K562 (cell line): ENCODE measurements around the gene NLK. TPM values are rescaled to one million over a fixed set of nuclear protein-coding genes. Genes with fewer than 3 reads are reported as not detected.

ENCODE experiments used
- CTBP1 ChIP-seq: fragments of 450-650 bp; IDR thresholded peaks from 2 replicates; pipeline ENCODE4 v1.6.1; 2016; ENCODE audit warnings: borderline replicate concordance
- DMBX1 ChIP-seq: fragments of 250-450 bp; sonication (Bioruptor Pico); IDR thresholded peaks from 2 replicates; pipeline ENCODE4 v1.8.0; 2022; ENCODE audit warnings: inconsistent platforms, mild to moderate bottlenecking, moderate library complexity, borderline replicate concordance
- FOSL1 ChIP-seq: fragments of 200-800 bp; sonication (Bioruptor generic); conservative IDR thresholded peaks from 2 replicates; pipeline ENCODE4 v1.6.1; 2016; ENCODE audit warnings: missing genetic modification characterization, missing compliant biosample characterization
- NFXL1 ChIP-seq: fragments of 450-650 bp; formaldehyde crosslinking; IDR thresholded peaks from 2 replicates; pipeline ENCODE4 v1.4.0; 2021; ENCODE audit warnings: mild to moderate bottlenecking
- NONO ChIP-seq, 2 experiments: fragments of 200-400 bp in 1 of 2; fragments of 450-650 bp in 1 of 2; formaldehyde crosslinking in 1 of 2; IDR thresholded peaks; 2 replicates each; pipeline ENCODE4 v1.6.1; 2017; ENCODE audit warnings: low read depth in 2 of 2, mild to moderate bottlenecking in 2 of 2, moderate library complexity in 2 of 2, low read length in 1 of 2
- NR2C2 ChIP-seq, 2 experiments: fragments of 200-800 bp in 1 of 2; sonication (Bioruptor generic) in 1 of 2; sonication (generic) in 1 of 2; formaldehyde crosslinking in 1 of 2; IDR thresholded peaks; 2 replicates each; pipeline versions ENCODE4 v1.6.1 to v1.8.0; 2016 to 2022; ENCODE audit warnings: mild to moderate bottlenecking in 1 of 2, missing compliant biosample characterization in 1 of 2, missing genetic modification characterization in 1 of 2, missing genetic modification reagents in 1 of 2
- POLR2A ChIP-seq: fragments of 450-650 bp; conservative IDR thresholded peaks from 2 replicates; pipeline ENCODE4 v1.6.1; 2016
- SAP30 ChIP-seq: fragments of 200-600 bp; sonication (generic); IDR thresholded peaks from 2 replicates; pipeline ENCODE4 v1.6.1; 2012; ENCODE audit warnings: borderline replicate concordance, low read depth, mild to moderate bottlenecking, moderate library complexity, low read length, control low read depth, inconsistent platforms; ENCODE audit not compliant: insufficient read depth, poor library complexity, severe bottlenecking
- TBP ChIP-seq: optimal IDR thresholded peaks from 2 replicates; pipeline ENCODE3; 2011; ENCODE audit warnings: low read depth, low read length, improper control_type of control experiment
- ZEB2 ChIP-seq: fragments of 450-650 bp; IDR thresholded peaks from 2 replicates; pipeline ENCODE4 v1.6.1; 2016
- ZNF134 ChIP-seq: fragments of 250-450 bp; sonication (Bioruptor Pico); conservative IDR thresholded peaks from 2 replicates; pipeline ENCODE4 v1.4.0; 2020
- ZNF77 ChIP-seq: fragments of 250-450 bp; sonication (Bioruptor Pico); IDR thresholded peaks from 2 replicates; pipeline ENCODE4 v1.5.0; 2020
- polyA plus RNA-seq, 8 experiments: library from polyadenylated mRNA; depleted of rRNA in 4 of 8; stranded (reverse) in 5 of 8; unstranded in 3 of 8; fragments of >200 nt; fragmentation: Nextera tagmentation in 2 of 8; fragmentation: Illumina TruSeq in 1 of 8; extraction: Ambion mirVana in 2 of 8; extraction: Trizol in 1 of 8; gene quantifications; 2 replicates each; pipeline versions ENCODE4 v1.2.1 to v1.2.3, GENCODE V29; 2011 to 2014; ENCODE audit warnings: inconsistent platforms in 1 of 8, missing spikeins in 1 of 8
- total RNA-seq, 7 experiments: library from RNA; depleted of rRNA in 6 of 7; stranded (reverse); fragments of >200 nt in 6 of 7; fragmentation: Illumina TruSeq in 2 of 7; extraction: Trizol in 2 of 7; gene quantifications; 2 replicates each; pipeline versions ENCODE4 v1.2.1 to v1.2.3, GENCODE V29; 2011 to 2021; ENCODE audit warnings: low replicate concordance in 1 of 7
- TF ChIP-seq, protein P1 (sequence below): fragments of 250-450 bp; sonication (Bioruptor Pico); IDR thresholded peaks from 2 replicates; pipeline ENCODE4 v1.4.0; 2020
- TF ChIP-seq, protein P2 (sequence below), 2 experiments: IDR thresholded peaks; 2 replicates each; pipeline ENCODE4 v1.6.1; 2011; ENCODE audit warnings: borderline replicate concordance in 1 of 2, control low read depth in 1 of 2, low read depth in 1 of 2, low read length in 1 of 2, mild to moderate bottlenecking in 1 of 2, mixed read lengths in 1 of 2, moderate library complexity in 1 of 2; ENCODE audit not compliant: insufficient read depth in 1 of 2, insufficient read length in 1 of 2, poor library complexity in 1 of 2, severe bottlenecking in 1 of 2; ENCODE audit errors: extremely low read depth in 1 of 2
- TF ChIP-seq, protein P3 (sequence below), 2 experiments: fragments of 450-650 bp in 1 of 2; sonication (generic) in 1 of 2; formaldehyde crosslinking in 1 of 2; IDR thresholded peaks; 2 replicates each; pipeline versions ENCODE4 v1.7.1 to v1.9.0; 2016 to 2022; ENCODE audit warnings: inconsistent platforms in 1 of 2, mild to moderate bottlenecking in 1 of 2, missing genetic modification reagents in 1 of 2

NLK gene
- total and polyA plus RNA-seq, 9 of the 15 experiments (the other 6 are each of a cell fraction or from before 2014, with no cell fraction given) = 10.9 to 59.6 (median 26.7) TPM

DNA sequence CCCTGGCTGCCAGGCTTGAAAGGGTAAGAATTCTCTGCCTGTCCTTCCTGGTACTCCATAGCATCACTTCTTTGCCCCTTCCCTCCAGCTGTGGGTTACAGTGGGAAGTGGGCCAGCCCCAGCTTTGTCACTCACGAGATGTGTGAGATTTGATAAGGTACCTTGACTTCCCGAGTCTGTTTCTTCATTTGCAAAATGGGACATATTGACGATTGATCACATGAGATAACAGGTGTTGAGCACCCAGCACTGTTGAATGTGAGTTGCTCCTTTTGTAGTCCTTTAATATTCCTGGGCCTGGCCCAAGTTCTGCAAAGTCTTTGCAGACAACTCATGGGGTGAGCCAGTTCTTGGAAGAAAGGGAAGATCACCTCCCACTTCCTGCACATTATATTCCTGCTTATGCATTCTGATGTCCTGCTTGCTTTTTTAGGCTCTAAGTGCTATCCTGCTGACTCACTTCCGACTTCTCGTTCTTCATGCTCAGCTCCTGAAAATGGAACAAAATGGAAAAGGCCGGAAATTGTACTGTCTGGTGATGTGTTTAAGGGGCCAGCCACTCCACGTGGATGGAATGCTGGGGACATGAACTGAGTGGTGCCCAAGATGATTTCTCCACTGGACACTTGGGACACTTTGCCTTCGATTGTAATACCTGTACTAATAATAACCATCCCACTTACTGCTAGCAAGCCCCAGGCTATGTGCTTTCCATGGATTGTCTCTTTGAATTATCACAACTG lies 8.3 kb upstream of the NLK start (continued):
- TF ChIP-seq, protein P1, sequence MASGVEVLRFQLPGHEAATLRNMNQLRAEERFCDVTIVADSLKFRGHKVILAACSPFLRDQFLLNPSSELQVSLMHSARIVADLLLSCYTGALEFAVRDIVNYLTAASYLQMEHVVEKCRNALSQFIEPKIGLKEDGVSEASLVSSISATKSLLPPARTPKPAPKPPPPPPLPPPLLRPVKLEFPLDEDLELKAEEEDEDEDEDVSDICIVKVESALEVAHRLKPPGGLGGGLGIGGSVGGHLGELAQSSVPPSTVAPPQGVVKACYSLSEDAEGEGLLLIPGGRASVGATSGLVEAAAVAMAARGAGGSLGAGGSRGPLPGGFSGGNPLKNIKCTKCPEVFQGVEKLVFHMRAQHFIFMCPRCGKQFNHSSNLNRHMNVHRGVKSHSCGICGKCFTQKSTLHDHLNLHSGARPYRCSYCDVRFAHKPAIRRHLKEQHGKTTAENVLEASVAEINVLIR (CRISPR knock-in tag) = 0 out of 2 replicates have a peak, but pooled peaks have one; percentile 15
- no peak for TF ChIP-seq NFXL1
- no peak for TF ChIP-seq NR2C2 (CRISPR knock-in tag; IDR thresholded peaks at IDR 0.05)
- TF ChIP-seq NR2C2 (tag; IDR thresholded peaks at IDR 0.05) = peak; percentile 22; the same call in 1 of the 2 replicates
- TF ChIP-seq CTBP1 = peak; percentile 63
- TF ChIP-seq, protein P2, sequence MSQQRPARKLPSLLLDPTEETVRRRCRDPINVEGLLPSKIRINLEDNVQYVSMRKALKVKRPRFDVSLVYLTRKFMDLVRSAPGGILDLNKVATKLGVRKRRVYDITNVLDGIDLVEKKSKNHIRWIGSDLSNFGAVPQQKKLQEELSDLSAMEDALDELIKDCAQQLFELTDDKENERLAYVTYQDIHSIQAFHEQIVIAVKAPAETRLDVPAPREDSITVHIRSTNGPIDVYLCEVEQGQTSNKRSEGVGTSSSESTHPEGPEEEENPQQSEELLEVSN (IDR thresholded peaks at IDR 0.05; ENCODE audit: borderline replicate concordance in 1 of 2, extremely low read depth in 1 of 2, insufficient read depth in 1 of 2, insufficient read length in 1 of 2, low read depth in 1 of 2, low read length in 1 of 2, poor library complexity in 1 of 2, severe bottlenecking in 1 of 2) = peak in 1 of 2 experiments; percentile 18
- TF ChIP-seq ZNF134 (CRISPR knock-in tag) = no peak
- peak; percentile 47; the same call in 1 of the 2 replicates for TF ChIP-seq POLR2A
- TF ChIP-seq TBP = peak; percentile 66
- peak; percentile 78 for TF ChIP-seq FOSL1 (tag)
- TF ChIP-seq SAP30 = no peak
- peak; percentile 15; the same call in 1 of the 2 replicates for TF ChIP-seq DMBX1
- TF ChIP-seq ZEB2 = peak; percentile 74; the same call in 1 of the 2 replicates
- no peak for TF ChIP-seq ZNF77 (CRISPR knock-in tag)
- TF ChIP-seq, protein P3, sequence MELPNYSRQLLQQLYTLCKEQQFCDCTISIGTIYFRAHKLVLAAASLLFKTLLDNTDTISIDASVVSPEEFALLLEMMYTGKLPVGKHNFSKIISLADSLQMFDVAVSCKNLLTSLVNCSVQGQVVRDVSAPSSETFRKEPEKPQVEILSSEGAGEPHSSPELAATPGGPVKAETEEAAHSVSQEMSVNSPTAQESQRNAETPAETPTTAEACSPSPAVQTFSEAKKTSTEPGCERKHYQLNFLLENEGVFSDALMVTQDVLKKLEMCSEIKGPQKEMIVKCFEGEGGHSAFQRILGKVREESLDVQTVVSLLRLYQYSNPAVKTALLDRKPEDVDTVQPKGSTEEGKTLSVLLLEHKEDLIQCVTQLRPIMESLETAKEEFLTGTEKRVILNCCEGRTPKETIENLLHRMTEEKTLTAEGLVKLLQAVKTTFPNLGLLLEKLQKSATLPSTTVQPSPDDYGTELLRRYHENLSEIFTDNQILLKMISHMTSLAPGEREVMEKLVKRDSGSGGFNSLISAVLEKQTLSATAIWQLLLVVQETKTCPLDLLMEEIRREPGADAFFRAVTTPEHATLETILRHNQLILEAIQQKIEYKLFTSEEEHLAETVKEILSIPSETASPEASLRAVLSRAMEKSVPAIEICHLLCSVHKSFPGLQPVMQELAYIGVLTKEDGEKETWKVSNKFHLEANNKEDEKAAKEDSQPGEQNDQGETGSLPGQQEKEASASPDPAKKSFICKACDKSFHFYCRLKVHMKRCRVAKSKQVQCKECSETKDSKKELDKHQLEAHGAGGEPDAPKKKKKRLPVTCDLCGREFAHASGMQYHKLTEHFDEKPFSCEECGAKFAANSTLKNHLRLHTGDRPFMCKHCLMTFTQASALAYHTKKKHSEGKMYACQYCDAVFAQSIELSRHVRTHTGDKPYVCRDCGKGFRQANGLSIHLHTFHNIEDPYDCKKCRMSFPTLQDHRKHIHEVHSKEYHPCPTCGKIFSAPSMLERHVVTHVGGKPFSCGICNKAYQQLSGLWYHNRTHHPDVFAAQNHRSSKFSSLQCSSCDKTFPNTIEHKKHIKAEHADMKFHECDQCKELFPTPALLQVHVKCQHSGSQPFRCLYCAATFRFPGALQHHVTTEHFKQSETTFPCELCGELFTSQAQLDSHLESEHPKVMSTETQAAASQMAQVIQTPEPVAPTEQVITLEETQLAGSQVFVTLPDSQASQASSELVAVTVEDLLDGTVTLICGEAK (IDR thresholded peaks at IDR 0.05) = peak; percentile 52; the same call in 1 of the 2 replicates
- TF ChIP-seq, protein P3 (CRISPR knock-in tag; IDR thresholded peaks at IDR 0.05) = no peak
- TF ChIP-seq NONO (IDR thresholded peaks at IDR 0.05; ENCODE audit: low read depth in 2 of 2, low read length in 1 of 2) = no peak; a peak in 1 of 4 replicates
